ENCODE results near the gene NSMCE4A.

DNA sequence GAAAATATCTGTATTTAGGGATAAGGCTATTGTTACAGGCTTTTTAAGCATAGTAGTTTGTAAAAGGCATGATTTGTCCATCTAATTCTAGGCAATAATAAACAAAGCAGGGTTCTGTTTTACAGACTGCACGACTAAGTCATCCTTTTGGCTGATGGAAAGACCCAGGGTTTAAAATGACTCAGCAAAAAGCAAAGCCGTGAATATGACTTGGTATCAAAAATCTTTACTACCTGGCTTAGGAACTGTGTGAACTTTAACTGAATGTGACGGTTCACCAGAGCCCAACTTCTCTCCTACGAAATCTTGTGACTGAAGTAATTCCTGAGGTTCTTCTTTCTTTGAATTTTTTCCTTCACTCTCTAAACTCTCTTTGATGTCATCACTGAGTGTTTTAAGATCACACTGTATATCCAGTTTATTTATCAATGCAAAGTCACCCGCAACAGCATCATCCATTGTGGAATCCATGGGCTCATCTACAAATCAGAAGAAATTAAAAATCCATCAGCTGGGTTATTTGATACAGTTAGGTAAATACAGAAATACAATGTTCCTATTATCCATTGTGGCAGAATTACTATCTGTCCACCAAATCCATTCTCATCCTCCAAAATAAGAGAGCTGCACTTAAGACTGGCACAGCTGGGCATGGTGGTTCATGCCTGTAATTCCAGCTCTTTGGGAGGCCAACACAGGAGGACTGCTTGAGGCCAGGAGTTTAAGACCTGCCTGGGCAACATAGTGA, 64.2 kb downstream of the NSMCE4A start:
- TF ChIP-seq CTCF (IDR thresholded peaks at IDR 0.05), result no peak
- no peak for TF ChIP-seq POLR2A (IDR thresholded peaks at IDR 0.05)
